Measurements from ENCODE around the gene HAPLN3. TPM values are rescaled to one million over a fixed set of nuclear protein-coding genes. Genes with fewer than 3 reads are reported as not detected.

Gene HAPLN3
- polyA plus RNA-seq, 1 of the 3 experiments (the other 2 are of a cell fraction), result 9.7 TPM

DNA sequence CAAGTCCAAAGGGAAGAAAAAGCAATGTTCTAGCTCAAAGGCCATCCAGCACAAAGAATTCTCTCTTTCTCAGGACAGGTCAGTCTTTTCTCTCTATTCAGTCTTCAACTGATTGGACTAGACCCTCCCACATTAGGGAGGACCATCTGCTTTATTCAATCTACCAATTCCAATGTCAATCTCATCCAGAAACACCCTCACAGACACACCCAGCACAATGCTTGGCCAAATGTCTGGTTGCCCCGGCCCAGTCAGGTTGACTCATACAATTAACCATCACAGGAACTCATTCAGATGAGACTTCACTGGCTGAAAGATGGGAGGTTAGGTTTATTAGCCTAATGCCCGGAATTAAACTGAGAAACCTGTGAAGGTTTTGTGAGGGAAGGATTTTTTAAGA is 59.7 kb downstream of the HAPLN3 start:
- no peak overlapping the region for H2AFZ ChIP-seq (ENCODE audit: low read depth)
- DNase-seq, result no peak
- H3K27ac ChIP-seq (ENCODE audit: low read depth in 2 of 2, low read length in 1 of 2), result no peak overlapping the region

DNA sequence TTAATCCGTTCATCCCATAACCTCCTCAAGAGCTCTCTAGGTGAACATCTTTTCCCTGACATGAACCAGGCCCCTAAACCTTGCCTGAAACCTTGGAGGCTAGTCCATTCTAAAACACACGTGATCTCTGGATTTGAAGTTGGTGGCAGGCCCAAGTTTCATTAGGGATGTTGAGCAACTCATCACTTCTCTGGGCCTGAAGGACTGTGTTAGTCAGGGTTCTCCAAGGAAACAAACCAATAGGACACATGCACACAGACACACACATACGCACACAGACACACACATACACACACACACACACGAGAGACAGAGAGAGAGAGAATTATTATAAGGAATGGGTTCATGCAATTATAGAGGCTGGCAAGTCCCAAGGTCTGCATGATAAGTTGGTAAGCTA is 60.2 kb downstream of the HAPLN3 start:
- 58% methylated on average over 4 of the region's 4 CpGs for WGBS (ENCODE audit: low lambda C conversion rate)
- H4K20me1 ChIP-seq (ENCODE audit: insufficient read depth), result no peaks in the 10 kb centered on the region
- CTCF ChIA-PET, result interaction anchor here (0.8 to 5.8 kb wide), 12 partner anchors 9 to 358 kb away, joined by 3 to 50 read pairs (median 4); no protein-coding TSS in a partner anchor
- no peak overlapping the region for H2AFZ ChIP-seq (ENCODE audit: low read depth)
- H3K9me3 ChIP-seq, result no peaks in the 10 kb centered on the region
- no peaks in the 10 kb centered on the region for H3K4me1 ChIP-seq (ENCODE audit: control insufficient read depth in 1 of 2, insufficient read depth in 2 of 2, low read depth in 1 of 2, low read length in 1 of 2)
- no peak overlapping the region for H3K27ac ChIP-seq (ENCODE audit: low read depth in 2 of 2, low read length in 1 of 2)
- H3K27me3 ChIP-seq (ENCODE audit: insufficient read depth), result no peaks in the 10 kb centered on the region
- POLR2A ChIA-PET, result no interaction called here
- H3K79me2 ChIP-seq (ENCODE audit: insufficient read depth), result no peaks in the 10 kb centered on the region
- no peaks in the 10 kb centered on the region for H3K36me3 ChIP-seq (replicated peaks in 1 of 2; ENCODE audit: control insufficient read depth in 1 of 2, insufficient read depth in 2 of 2, low read length in 1 of 2)
- H3K4me3 ChIP-seq (ENCODE audit: low read depth in 2 of 2, low read length in 1 of 2), result no peak overlapping the region
- H3F3A ChIP-seq (replicated peaks; ENCODE audit: insufficient read depth), result no peaks in the 10 kb centered on the region
- DNase-seq, result no peak
- no peak overlapping the region for H3K9ac ChIP-seq
- H3K4me2 ChIP-seq, result no peak overlapping the region
- H3K9me2 ChIP-seq, result no peaks in the 10 kb centered on the region
- TF ChIP-seq SMC3 (IDR thresholded peaks at IDR 0.05; ENCODE audit: low read depth, low read length), result no peak
- TF ChIP-seq TEAD4 (IDR thresholded peaks at IDR 0.05; ENCODE audit: borderline replicate concordance, insufficient read depth), result no peak
- TF ChIP-seq, protein P1, sequence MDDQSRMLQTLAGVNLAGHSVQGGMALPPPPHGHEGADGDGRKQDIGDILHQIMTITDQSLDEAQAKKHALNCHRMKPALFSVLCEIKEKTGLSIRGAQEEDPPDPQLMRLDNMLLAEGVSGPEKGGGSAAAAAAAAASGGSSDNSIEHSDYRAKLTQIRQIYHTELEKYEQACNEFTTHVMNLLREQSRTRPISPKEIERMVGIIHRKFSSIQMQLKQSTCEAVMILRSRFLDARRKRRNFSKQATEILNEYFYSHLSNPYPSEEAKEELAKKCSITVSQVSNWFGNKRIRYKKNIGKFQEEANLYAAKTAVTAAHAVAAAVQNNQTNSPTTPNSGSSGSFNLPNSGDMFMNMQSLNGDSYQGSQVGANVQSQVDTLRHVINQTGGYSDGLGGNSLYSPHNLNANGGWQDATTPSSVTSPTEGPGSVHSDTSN (IDR thresholded peaks at IDR 0.05), result no peak
- no peak for TF ChIP-seq TAF1 (IDR thresholded peaks at IDR 0.05; ENCODE audit: borderline replicate concordance, low read depth, low read length)
- no peak for TF ChIP-seq RCOR1 (IDR thresholded peaks at IDR 0.05; ENCODE audit: low read length)
- no peak for TF ChIP-seq MEF2A (IDR thresholded peaks at IDR 0.05; ENCODE audit: borderline replicate concordance, low read depth)
- TF ChIP-seq, protein P2, sequence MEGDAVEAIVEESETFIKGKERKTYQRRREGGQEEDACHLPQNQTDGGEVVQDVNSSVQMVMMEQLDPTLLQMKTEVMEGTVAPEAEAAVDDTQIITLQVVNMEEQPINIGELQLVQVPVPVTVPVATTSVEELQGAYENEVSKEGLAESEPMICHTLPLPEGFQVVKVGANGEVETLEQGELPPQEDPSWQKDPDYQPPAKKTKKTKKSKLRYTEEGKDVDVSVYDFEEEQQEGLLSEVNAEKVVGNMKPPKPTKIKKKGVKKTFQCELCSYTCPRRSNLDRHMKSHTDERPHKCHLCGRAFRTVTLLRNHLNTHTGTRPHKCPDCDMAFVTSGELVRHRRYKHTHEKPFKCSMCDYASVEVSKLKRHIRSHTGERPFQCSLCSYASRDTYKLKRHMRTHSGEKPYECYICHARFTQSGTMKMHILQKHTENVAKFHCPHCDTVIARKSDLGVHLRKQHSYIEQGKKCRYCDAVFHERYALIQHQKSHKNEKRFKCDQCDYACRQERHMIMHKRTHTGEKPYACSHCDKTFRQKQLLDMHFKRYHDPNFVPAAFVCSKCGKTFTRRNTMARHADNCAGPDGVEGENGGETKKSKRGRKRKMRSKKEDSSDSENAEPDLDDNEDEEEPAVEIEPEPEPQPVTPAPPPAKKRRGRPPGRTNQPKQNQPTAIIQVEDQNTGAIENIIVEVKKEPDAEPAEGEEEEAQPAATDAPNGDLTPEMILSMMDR (IDR thresholded peaks at IDR 0.05), result no peak
- TF ChIP-seq, protein P3, sequence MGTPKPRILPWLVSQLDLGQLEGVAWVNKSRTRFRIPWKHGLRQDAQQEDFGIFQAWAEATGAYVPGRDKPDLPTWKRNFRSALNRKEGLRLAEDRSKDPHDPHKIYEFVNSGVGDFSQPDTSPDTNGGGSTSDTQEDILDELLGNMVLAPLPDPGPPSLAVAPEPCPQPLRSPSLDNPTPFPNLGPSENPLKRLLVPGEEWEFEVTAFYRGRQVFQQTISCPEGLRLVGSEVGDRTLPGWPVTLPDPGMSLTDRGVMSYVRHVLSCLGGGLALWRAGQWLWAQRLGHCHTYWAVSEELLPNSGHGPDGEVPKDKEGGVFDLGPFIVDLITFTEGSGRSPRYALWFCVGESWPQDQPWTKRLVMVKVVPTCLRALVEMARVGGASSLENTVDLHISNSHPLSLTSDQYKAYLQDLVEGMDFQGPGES (IDR thresholded peaks at IDR 0.05; ENCODE audit: low read depth, low read length), result no peak
- no peak for TF ChIP-seq FOSL2 (IDR thresholded peaks at IDR 0.05; ENCODE audit: borderline replicate concordance, low read depth)

More for the DNA sequence above, 59.7 kb downstream of the HAPLN3 start:
- POLR2A ChIA-PET, result no interaction called here
- H3K9me3 ChIP-seq, result no peaks in the 10 kb centered on the region
- H3K4me1 ChIP-seq (ENCODE audit: control insufficient read depth in 1 of 2, insufficient read depth in 2 of 2, low read depth in 1 of 2, low read length in 1 of 2), result no peaks in the 10 kb centered on the region
- no peaks in the 10 kb centered on the region for H3K36me3 ChIP-seq (replicated peaks in 1 of 2; ENCODE audit: control insufficient read depth in 1 of 2, insufficient read depth in 2 of 2, low read length in 1 of 2)
- no peaks in the 10 kb centered on the region for H3K79me2 ChIP-seq (ENCODE audit: insufficient read depth)
- H3K27me3 ChIP-seq (ENCODE audit: insufficient read depth), result no peaks in the 10 kb centered on the region
- TF ChIP-seq TAF1 (IDR thresholded peaks at IDR 0.05; ENCODE audit: borderline replicate concordance, low read depth, low read length) (no peak), NFIC (IDR thresholded peaks at IDR 0.05; ENCODE audit: borderline replicate concordance) (no peak), RXRA (IDR thresholded peaks at IDR 0.05; ENCODE audit: borderline replicate concordance, low read depth) (no peak), GABPA (IDR thresholded peaks at IDR 0.05; ENCODE audit: low read depth) (no peak), RFX5 (IDR thresholded peaks at IDR 0.05; ENCODE audit: low read length) (no peak), RCOR1 (IDR thresholded peaks at IDR 0.05; ENCODE audit: low read length) (no peak), RAD21 (IDR thresholded peaks at IDR 0.05; ENCODE audit: low read length) (no peak), JUND (IDR thresholded peaks at IDR 0.05) (no peak), SMC3 (IDR thresholded peaks at IDR 0.05; ENCODE audit: low read depth, low read length) (no peak), MXI1 (IDR thresholded peaks at IDR 0.05; ENCODE audit: low read depth, low read length) (no peak)
- TF ChIP-seq, protein P4, sequence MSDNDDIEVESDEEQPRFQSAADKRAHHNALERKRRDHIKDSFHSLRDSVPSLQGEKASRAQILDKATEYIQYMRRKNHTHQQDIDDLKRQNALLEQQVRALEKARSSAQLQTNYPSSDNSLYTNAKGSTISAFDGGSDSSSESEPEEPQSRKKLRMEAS (IDR thresholded peaks at IDR 0.05; ENCODE audit: low read depth), result no peak
- TF ChIP-seq, protein P3 (IDR thresholded peaks at IDR 0.05; ENCODE audit: low read depth, low read length), result no peak
- TF ChIP-seq, protein P5, sequence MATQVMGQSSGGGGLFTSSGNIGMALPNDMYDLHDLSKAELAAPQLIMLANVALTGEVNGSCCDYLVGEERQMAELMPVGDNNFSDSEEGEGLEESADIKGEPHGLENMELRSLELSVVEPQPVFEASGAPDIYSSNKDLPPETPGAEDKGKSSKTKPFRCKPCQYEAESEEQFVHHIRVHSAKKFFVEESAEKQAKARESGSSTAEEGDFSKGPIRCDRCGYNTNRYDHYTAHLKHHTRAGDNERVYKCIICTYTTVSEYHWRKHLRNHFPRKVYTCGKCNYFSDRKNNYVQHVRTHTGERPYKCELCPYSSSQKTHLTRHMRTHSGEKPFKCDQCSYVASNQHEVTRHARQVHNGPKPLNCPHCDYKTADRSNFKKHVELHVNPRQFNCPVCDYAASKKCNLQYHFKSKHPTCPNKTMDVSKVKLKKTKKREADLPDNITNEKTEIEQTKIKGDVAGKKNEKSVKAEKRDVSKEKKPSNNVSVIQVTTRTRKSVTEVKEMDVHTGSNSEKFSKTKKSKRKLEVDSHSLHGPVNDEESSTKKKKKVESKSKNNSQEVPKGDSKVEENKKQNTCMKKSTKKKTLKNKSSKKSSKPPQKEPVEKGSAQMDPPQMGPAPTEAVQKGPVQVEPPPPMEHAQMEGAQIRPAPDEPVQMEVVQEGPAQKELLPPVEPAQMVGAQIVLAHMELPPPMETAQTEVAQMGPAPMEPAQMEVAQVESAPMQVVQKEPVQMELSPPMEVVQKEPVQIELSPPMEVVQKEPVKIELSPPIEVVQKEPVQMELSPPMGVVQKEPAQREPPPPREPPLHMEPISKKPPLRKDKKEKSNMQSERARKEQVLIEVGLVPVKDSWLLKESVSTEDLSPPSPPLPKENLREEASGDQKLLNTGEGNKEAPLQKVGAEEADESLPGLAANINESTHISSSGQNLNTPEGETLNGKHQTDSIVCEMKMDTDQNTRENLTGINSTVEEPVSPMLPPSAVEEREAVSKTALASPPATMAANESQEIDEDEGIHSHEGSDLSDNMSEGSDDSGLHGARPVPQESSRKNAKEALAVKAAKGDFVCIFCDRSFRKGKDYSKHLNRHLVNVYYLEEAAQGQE (IDR thresholded peaks at IDR 0.05; ENCODE audit: low read depth, low read length), result no peak
- 21% methylated on average over 2 of the region's 2 CpGs for WGBS (ENCODE audit: low lambda C conversion rate)
- CTCF ChIA-PET, result interaction anchor here (1.0 to 5.8 kb wide), 3 partner anchors 14 to 179 kb away, joined by 4 to 50 read pairs (median 4); no protein-coding TSS in a partner anchor
- H3K4me2 ChIP-seq, result no peak overlapping the region
- no peaks in the 10 kb centered on the region for H4K20me1 ChIP-seq (ENCODE audit: insufficient read depth)
- H3K4me3 ChIP-seq (ENCODE audit: low read depth in 2 of 2, low read length in 1 of 2), result no peak overlapping the region
- no peak overlapping the region for H3K9ac ChIP-seq
- H3F3A ChIP-seq (replicated peaks; ENCODE audit: insufficient read depth), result no peaks in the 10 kb centered on the region
- no peaks in the 10 kb centered on the region for H3K9me2 ChIP-seq

Data from SK-N-SH (cell line).